Dermis microvascular lymphatic vessel endothelial cell (primary cell): ENCODE results near the gene SLC33A1. TPM values are rescaled to one million over a fixed set of nuclear protein-coding genes. Genes with fewer than 3 reads are reported as not detected.
"Not testable (repeated sequence)": the region's sequence is repeated elsewhere in the genome, so short reads cannot be mapped to it uniquely, and the experiment has no call there.

ENCODE experiments used
- DNase-seq, 2 donors: peaks; one replicate each; pipeline versions ENCODE4 v3.0.0 to v3.0.0-alpha.2; 2010; ENCODE audit warnings: low read depth in 2 of 2
- total RNA-seq: library from RNA; depleted of rRNA; stranded (reverse); fragments of >200 nt; gene quantifications from 2 replicates; pipeline ENCODE4 v1.2.1, GENCODE V29; 2014

The SLC33A1 gene
- total RNA-seq, 1 donor from 2014 or later = 16.0 TPM

- DNase-seq = peak in 1 of 2 donors; percentile 51
Observed at GRCh38 chr3:155862290-155862982, 8.2 kb upstream of the SLC33A1 start.

GRCh38 chr3:155861476-155862183 lies 7.4 kb upstream of the SLC33A1 start:
- no peak for DNase-seq

- not testable (repeated sequence) for DNase-seq
Observed at GRCh38 chr3:155860424-155860823, 6.2 kb upstream of the SLC33A1 start.

- DNase-seq = peak in 1 of 2 donors; percentile 28
Observed at GRCh38 chr3:155859859-155860258, 5.6 kb upstream of the SLC33A1 start.

GRCh38 chr3:155853214-155854140 lies 750 bp downstream of the SLC33A1 start:
- peak in 1 of 2 donors; percentile 48 for DNase-seq

GRCh38 chr3:155852341-155852740 lies 1.9 kb downstream of the SLC33A1 start:
- peak in 1 of 2 donors; percentile 10 for DNase-seq

GRCh38 chr3:155849404-155849803 lies 4.8 kb downstream of the SLC33A1 start:
- DNase-seq = not testable (repeated sequence)

GRCh38 chr3:155847993-155848392 lies 6.2 kb downstream of the SLC33A1 start:
- no peak for DNase-seq

GRCh38 chr3:155846119-155846518 lies 8.1 kb downstream of the SLC33A1 start:
- no peak for DNase-seq

- DNase-seq = no peak
Observed at GRCh38 chr3:155843569-155843968, 10.7 kb downstream of the SLC33A1 start.

- DNase-seq = no peak
Observed at GRCh38 chr3:155835341-155836071, 18.7 kb downstream of the SLC33A1 start.

GRCh38 chr3:155828490-155829098 lies 25.6 kb downstream of the SLC33A1 start:
- not testable (repeated sequence) for DNase-seq

- no peak for DNase-seq
Observed at GRCh38 chr3:155815030-155815545, 39.1 kb downstream of the SLC33A1 start.

GRCh38 chr3:155813224-155813623 lies 41.0 kb downstream of the SLC33A1 start:
- not testable (repeated sequence) for DNase-seq

GRCh38 chr3:155809181-155809580 lies 45.0 kb downstream of the SLC33A1 start:
- peak in 1 of 2 donors; percentile 3 for DNase-seq

- DNase-seq = no peak
Observed at GRCh38 chr3:155807823-155808222, 46.4 kb downstream of the SLC33A1 start.

GRCh38 chr3:155805802-155806618 lies 48.2 kb downstream of the SLC33A1 start, which contains the start of gene C3orf33:
TSS of gene C3orf33 (minus strand) at chr3:155806278. CDS start at chr3:155806252, 26 bp downstream.
- peak in 1 of 2 donors; percentile 62 for DNase-seq

GRCh38 chr3:155805204-155805801 lies 48.9 kb downstream of the SLC33A1 start:
- peak in 1 of 2 donors; percentile 23 for DNase-seq

GRCh38 chr3:155804323-155804722 lies 49.9 kb downstream of the SLC33A1 start:
- DNase-seq = no peak
